Central memory CD4-positive, alpha-beta T cell (primary cell): Measurements from ENCODE around the gene NCLN.
A peak's percentile ranks its signal among the peaks of the same experiment; 100 is the strongest.
"Not testable (repeated sequence)": the region's sequence is repeated elsewhere in the genome, so short reads cannot be mapped to it uniquely, and the experiment has no call there.

Experiments used
- DNase-seq: peaks from one replicate; pipeline ENCODE4 v3.0.0; 2022

NCLN gene

DNA sequence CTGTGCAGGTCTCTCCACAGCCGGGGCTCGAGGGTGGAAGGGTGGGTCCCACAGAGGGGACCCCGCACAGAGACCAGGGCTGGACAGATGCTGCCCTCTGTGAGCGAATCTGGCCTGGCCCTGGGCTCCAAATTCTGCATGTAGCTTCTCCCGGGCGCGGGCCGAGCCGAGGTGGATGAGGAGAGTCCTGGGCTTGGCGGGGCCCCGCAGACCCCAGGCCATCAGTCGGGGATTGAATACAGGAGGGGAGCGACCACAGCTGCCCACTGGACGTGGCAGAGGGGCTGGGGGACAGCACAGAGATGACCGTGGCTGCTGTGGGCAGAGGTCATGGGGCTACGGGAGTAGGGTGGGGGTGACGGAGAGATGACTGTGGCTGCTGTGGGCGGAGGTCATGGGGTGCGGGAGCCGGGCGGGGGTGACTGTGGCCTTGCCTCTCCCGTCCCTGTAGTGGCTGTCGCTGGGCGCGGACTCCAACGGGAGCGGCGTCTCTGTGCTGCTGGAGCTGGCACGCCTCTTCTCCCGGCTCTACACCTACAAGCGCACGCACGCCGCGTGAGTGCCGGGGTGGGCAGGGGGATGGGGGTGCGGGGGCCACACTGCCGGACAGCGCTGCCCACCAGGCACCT is 15.5 kb downstream of the NCLN start:
- DNase-seq, result no peak

DNA sequence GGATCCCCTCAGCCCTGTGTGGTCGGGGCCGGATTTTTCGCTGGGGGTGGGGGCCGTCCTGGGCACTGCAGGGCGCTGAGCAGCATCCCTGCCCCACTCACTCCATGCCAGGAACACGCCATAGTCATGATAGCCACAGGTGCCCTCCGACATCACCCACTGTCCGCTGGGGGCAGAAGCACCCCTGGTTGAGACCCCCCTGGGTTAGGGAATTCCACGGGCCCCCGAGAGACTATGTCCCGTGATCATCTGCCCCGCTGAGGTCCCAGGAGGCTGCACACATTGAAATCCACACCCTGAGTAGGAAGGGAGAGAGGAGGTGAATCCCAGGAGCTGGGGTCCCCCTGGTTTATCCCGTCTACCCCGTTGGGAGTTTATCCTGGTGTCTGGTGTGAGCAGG is 16.2 kb downstream of the NCLN start:
- DNase-seq, result no peak

DNA sequence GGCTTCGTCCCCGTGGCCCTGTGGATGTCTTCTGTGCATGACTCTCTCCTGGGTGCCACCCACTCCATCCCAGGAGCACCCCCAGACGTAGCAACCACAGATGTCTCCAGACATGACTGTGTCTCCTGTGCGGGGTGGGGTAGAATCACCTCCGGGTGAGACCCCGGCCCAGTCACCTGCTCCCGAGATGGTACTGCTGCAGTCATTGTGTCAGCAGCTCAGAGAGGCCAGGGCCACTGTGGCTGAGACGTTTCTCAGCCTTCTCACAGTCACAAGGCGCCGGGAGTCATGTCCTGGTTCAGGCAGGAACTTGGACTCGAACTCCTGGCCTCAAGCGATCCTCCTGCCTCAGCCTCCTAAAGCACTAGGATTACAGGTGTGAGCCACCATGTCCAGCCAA is 16.6 kb downstream of the NCLN start:
- no peak for DNase-seq

DNA sequence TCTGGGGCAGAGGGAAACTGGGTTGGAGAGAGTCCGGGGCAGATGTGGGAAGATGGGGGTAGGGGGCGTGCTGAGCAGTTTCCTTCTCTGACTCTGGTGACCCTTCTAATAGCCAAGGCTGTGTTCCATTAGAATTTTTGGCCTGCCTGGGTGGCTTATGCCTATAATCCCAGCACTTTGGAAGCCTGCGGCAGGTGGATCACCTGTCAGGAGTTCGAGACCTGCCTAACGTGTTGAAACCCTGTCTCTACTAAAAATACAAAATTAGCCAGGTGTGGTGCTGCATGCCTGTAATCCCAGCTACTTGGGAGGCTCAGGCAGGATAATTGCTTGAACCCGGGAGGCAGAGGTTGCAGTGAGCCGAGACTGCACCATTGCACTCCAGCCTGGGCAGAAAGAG is 17.2 kb downstream of the NCLN start:
- not testable (repeated sequence) for DNase-seq

DNA sequence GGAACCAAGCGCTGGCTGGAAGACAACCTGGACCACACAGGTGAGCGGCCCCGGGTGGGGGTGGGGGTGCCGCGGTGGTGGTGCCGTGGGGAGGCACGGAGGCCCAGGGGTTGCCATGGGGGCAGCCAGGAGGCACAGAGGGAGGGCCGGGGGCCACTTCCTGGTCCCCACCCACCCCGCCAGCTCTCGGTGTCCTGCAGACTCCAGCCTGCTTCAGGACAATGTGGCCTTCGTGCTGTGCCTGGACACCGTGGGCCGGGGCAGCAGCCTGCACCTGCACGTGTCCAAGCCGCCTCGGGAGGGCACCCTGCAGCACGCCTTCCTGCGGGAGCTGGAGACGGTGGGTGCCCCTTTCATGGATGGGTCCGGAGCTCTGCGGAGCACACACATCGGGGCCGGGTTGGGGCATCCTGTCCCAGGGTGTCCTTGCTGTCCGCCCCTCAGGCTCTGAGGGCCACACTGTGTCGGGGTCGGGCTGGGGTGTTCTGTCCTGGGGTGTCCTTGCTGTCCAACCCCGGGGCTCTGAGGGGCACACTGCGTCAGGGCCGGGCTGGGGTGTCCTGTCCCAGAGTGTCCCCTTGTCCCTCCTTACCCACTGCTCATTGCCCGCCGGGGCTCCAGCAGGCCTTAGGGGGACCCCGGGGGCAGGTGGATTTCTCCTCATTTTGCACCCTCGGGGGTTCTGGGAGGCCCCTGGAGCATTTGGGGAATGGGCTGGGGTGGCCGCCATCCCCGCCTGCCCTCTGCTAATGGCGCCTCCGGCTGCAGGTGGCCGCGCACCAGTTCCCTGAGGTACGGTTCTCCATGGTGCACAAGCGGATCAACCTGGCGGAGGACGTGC is 18.3 kb downstream of the NCLN start:
- no peak for DNase-seq

DNA sequence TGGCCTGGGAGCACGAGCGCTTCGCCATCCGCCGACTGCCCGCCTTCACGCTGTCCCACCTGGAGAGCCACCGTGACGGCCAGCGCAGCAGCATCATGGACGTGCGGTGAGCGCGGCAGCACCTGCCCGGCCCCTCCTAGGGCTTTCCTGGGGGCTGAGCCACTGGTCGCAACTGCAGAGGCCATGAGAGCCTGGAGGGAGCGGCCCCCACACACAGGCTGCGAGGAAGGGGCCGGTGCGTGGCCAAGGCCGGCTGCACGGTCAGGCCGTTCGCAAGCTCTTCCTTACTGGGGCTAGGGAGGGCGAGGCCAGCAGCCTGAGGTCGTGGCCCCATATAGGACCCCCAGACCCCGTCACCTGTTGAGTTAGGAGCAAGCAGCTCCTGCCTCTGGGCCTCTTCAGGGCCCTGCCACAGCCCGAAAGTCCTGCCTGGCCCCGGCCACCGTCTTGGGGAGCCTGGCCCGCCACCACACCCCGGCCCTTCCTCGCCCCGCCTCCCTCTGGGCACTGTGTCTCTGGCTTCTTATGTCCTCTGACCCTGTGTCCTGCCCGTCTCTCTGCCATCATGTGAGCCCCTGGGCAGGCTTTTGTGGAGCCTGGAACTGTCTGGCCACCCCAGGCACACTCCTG is 19.0 kb downstream of the NCLN start:
- DNase-seq, result no peak

DNA sequence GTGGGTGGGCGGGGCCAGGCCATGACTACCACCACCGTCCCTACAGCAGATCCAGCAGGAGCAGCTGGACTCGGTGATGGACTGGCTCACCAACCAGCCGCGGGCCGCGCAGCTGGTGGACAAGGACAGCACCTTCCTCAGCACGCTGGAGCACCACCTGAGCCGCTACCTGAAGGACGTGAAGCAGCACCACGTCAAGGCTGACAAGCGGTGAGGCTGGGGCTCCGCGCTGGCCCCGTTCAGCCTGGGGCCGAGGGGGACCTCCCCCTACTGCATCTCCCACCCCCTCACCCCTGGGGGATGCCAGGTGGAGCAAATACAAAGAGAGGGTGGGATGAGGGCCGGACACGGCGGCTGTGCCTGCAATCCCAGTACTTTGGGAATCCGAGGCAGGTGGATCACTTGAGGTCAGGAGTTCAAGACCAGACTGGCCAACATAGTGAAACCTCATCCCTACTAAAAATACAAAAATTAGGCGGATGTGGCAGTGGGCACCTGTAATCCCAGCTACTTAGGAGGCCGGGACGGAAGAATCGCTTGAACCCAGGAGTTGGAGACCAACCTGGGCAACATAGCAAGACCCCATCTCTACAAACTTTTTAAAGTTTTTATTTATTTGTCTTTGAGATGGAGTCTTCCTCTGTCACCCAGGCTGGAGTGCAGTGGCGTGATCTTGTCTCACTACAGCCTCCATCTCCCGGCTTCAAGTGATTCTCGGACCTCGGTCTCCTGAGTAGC is 20.7 kb downstream of the NCLN start:
- DNase-seq, result no peak

DNA sequence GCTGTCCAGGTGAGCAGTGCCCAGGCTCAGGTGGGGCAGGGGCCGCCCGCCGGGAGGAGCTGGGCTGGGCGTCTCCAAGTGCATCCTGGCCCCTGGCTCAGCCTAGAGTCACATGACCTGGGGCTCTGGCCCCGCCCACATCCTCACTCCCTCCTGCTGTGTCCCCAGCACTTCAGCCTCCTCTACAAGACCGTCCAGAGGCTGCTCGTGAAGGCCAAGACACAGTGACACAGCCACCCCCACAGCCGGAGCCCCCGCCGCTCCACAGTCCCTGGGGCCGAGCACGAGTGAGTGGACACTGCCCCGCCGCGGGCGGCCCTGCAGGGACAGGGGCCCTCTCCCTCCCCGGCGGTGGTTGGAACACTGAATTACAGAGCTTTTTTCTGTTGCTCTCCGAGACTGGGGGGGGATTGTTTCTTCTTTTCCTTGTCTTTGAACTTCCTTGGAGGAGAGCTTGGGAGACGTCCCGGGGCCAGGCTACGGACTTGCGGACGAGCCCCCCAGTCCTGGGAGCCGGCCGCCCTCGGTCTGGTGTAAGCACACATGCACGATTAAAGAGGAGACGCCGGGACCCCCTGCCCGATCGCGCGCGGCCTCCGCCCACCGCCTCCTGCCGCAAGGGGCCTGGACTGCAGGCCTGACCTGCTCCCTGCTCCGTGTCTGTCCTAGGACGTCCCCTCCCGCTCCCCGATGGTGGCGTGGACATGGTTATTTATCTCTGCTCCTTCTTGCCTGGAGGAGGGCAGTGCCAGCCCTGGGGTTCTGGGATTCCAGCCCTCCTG is 21.9 kb downstream of the NCLN start:
- no peak for DNase-seq

DNA sequence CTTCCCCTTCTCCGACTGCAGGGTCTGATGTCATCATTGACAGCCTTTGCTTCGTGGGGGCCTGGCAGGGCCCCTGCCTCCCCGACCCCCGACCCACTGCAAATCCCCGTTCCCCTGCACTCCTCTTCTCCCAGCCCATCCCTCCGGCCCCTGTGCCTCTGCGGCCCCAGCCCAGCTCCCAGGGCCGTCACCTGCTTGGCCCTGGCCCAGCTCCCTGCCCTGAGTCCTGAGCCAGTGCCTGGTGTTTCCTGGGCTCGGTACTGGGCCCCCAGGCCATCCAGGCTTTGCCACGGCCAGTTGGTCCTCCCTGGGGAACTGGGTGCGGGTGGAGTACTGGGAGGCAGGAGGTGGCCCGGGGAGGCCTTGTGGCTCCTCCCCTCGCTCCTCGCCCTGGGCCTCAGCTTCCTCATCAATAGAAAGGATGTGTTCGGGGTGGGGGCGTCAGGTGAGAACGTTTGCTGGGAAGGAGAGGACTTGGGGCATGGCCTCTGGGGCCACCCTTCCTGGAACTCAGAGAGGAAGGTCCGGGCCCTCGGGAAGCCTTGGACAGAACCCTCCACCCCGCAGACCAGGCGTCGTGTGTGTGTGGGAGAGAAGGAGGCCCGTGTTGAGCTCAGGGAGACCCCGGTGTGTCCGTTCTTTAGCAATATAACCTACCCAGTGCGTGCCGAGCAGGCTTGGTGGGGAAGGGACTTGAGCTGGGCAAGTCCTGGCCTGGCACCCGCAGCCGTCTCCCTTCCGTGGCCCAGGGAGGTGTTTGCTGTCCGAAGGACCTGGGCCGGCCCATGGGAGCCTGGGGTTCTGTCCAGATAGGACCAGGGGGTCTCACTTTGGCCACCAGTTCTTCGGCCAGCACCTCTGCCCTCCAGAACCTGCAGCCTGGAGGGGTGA is 22.8 kb downstream of the NCLN start:
- DNase-seq, result no peak

DNA sequence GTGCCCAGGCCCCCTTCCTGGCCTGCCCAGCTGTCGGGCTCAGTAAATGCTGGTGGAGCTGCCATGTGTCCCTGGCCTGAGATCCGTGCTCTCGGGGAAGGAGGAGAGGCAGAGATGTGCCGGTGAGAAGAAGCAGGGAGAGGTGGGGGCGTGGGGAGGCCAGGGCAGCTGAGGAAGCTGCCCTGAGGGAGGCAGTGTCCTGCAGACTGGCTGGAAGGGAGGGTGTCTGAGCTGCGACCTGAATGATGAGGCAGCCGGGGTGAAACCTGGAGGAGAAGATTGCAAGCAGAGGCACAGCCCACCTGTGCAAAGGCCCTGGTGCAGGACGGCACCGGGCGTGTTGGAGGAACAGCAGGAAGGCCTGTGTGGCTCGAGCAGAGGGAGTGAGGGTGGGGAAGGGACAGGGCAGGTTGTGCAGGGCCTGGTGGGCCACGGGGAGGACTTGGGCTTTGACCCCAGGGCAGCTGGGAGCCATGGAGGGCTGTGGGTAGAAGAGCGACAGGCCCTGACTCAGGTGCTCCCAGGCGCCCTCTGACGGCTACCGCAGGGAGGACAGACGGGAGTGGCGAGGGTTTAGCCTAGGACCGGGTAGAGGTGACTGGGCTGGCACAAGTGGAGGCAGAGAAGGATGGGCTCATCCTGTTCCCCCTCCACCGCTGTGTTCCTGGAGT is 24.8 kb downstream of the NCLN start:
- DNase-seq, result peak; percentile 49

DNA sequence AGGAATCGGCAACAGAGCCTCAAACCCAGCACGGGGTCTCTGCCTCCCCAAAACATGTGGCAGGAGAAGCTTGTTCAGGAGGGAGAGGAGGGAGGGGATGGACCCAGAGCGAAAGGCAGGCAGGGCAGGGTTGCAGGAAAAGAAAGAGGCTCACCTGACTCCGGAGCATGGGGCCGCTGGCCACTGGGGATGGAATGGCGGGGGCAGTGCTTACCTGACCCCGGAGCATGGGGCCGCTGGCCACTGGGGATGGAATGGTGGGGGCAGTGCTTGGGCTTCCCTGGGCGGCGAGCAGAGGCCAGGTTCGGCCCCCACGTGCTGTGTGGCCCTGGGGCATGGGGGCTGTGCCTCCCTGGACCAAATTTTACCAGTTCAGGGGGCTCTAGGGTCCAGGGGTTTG is 25.5 kb downstream of the NCLN start:
- no peak for DNase-seq

DNA sequence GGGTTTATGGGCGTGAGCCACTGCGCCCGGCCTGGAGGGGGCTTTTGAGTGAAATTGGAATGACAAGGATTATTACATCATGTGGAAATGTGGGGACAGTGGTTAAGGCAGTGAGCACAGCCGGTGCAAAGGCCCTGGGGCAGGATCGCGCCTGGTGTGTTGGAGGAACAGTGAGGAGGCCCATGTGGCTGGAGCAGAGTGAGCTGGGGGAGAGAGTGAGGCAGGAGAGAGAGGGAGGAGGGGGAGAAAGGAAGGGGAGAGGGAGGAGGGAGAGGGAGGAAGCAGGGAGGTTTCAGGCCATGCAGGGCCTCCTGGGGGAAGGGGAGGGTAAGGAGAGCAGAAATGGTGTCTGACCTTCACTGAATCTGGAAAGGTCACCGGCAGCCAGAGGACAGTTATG is 27.4 kb downstream of the NCLN start:
- DNase-seq, result no peak

DNA sequence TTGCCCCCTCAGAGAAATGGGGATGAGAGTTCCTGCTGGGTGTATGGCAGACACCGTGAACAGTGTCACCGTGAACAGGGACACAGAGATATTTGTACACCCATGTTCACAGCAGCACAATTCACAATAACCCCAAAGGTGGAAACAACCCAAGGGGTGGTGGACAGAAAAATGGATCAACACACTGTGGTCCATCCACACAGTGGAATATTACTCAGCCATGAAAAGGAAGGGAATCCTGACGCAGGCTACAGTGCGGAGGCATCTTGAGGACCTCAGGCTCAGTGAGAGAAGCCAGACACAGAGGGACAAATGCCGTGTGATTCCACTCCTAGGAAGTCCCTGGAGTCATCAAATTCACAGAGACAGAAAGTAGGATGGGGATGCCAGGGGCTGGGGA is 31.1 kb downstream of the NCLN start:
- DNase-seq, result no peak

DNA sequence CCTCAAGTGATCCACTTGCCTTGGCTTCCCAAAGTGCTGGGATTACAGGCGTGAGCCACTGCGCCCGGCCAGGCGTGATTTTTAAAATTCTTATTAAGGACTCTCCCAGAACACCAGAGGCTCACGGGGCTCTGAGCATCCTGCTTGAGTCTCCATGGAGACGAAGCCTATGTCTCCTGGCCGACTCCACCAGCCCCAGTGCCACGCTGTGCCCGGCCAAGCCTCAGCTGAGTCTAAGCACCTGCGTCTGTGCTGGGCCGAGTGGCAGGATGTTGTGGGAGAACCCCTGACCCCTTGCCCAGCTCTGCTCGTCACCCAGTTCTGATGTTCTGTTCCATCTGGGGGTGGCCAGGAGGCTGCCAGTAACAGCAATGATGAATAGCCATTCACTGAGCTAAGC is 34.8 kb downstream of the NCLN start:
- DNase-seq, result no peak

DNA sequence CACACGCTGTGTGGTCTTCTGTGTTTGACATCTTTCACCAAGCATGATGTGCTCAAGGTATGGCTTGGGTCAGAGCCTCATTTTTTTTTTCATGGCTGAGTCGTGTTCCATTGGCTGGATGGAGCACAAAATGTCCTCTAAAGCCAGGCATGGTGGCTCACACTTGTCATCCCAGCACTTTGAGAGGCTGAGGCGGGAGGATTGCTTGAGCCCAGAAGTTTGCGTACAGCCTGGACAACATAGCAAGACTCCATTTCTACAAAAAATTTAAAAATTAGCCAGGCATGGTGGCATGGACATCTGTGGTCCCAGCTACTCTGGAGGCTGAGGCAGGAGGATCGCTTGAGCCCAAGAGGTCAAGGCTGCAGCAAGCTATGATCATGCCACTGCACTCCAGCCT is 35.8 kb downstream of the NCLN start:
- DNase-seq, result not testable (repeated sequence)

DNA sequence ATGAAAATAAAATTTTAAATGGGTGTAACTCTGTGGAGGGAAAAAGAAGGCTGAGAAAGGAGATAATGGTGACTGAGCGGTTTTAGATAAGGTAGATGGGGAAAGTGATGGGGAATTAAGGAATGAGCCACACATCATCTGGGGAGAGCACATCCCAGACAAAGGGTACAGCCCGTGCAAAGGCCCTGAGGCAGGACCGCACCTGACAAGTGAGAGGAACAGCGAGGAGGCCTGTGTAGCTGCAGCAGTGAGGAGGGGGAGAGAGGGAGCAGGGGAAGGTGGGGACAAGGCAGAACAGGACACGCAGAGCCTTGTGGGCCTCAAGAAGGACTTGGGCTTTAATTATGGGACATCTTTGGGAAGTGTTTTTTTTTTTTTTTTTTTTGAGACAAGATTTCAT is 37.0 kb downstream of the NCLN start:
- no peak for DNase-seq

DNA sequence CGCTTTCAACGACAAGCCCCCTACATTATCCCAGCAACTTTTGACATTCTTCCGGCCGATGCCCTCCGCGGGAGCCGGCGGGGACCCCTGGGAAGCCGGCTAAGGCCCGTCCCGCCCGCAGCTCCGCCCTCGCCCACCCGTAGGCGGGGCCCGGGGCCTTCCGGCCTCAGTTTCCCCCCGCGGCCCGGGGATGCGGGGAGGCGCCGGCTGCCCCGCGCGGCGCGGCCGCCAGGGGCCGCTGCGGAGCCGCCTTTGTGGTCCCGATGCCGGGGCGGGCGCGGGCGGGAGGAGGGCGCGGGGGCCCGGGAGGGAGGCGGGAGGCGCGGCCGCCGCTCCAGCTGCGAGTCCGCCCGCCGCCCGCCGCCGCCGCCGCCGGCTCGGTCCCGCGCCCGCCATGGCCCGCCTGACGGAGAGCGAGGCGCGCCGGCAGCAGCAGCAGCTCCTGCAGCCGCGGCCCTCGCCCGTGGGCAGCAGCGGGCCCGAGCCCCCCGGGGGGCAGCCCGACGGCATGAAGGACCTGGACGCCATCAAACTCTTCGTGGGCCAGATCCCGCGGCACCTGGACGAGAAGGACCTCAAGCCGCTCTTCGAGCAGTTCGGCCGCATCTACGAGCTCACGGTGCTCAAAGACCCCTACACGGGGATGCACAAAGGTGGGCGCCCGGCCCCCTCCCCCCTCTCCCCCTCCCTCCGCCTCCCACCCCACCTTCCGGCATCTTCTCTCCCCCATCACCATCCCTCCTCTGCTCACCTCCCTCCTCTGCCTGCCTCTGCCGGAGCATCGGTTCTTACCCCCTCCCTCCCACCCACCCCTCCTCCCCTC is 38.8 kb downstream of the NCLN start, which contains the start of gene CELF5:
Gene CELF5 (plus strand): TSS at position 316 of the 823 bp plus-strand sequence. CDS start 79 bp downstream, at position 395.
- peak; percentile 47 for DNase-seq

DNA sequence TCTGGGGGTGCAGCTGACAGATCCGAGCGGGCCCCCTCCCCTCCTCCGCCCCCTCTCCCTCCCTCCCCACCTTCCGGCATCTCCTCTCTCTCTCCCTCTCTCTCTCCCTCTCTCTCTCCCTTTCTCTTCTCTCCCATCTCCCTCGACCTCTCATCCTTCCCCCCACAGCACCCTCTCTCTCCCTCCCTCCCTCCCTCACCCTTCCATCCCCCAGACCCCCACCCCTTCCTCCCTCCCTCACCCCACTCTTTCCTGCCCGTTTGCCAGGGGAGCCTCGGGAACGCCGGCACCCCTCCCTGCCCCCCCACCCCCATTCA is 39.4 kb downstream of the NCLN start:
- DNase-seq, result no peak

DNA sequence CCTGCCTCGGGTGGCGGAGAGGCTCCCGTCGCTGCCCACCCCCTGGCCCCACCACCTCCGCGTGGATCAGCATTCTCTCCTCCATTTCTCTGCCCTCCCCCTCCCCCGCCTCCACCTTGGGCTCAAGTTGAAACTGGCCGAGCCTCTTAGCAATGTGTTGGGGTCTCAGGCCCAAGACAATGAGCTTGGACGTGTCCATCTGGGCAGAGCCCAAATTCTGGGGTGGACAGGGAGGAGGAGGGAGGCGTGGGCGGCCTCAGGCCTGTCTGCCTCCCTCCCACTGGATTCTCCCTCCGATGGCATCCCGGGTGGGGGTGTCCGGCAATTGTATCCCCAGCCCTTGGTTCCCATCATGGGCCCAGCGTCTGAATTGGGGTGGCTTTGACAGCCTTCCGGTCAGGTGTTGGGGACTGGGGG is 40.0 kb downstream of the NCLN start:
- DNase-seq, result no peak

DNA sequence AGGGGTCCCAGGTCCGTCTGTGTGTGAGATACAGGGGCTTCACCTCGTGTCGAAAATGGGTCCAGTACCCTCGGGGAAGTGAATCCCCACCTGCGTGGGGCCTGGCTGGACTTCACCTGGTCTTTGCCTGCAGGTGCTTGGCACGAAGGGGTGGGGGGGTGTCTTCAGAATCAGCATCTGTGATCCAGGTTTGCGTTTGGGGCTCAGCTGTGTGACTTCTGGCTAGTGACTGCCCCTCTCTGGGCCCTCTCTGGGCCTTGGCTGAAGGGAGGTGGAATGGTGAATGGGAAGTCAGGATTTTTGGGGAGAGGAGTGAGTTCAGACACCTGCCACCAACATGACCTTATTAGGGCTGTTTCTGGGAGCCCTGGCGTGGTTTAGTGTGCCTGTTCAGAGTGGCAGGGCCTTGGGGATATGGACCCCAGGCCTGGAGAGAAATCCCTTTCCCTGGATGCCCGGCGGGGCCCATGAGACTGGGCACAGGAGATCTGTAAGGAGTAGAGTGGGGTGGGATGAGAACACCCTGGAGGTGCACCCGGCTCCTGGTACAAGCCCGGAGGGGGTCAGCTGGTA is 41.4 kb downstream of the NCLN start:
- DNase-seq, result no peak
